Activated effector memory CD4-positive, alpha-beta T cell treated with Interleukin-2 at 50 U/mL for 16 hours (primary cell): ENCODE measurements around the gene PPM1F.
"Not testable (repeated sequence)": the region's sequence is repeated elsewhere in the genome, so short reads cannot be mapped to it uniquely, and the experiment has no call there.

Experiments used
- DNase-seq: peaks from one replicate; pipeline ENCODE4 v3.0.0-alpha.2; 2020

The PPM1F gene

DNA sequence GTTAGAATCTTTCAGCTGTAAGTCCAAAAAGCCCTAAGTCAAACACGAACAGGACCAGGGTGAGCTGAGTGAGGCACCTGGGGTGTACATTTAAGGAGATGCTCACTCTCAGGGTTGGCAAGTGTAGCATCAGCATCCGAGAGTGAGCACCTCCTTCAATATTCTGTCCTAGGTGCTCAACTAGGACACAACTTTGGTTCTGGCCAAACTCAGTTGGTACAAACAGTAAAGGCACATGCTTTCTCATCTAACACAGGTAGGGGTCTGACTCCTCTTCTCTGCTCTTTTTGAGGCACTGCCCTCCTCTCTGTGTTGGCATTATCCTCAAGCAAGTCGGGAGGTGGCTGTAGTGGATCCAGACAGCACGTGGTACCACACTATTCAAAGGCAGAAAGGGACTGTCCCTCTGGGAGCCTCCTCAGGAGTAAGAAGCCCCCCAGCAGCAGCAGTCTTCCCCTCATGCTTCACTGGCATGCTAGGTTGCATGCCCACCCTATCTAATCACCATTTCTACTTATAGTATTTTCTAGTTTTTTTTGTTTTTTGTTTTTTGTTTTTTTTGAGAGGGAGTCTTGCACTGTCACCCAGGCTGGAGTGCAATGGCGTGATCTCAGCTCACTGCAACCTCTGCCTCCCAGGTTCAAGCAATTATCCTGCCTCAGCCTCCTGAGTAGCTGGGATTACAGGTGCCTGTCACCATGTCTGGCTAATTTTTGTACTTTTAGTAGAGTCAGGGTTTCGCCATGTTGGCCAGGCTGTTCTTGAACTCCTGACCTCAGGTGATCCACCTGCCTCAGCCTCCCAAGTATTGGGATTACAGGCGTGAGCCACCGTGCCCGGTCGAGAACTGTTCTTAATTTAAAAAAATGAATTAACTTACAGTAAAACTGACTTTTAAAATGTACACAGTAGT lies 70.6 kb downstream of the PPM1F start:
- DNase-seq = no peak

DNA sequence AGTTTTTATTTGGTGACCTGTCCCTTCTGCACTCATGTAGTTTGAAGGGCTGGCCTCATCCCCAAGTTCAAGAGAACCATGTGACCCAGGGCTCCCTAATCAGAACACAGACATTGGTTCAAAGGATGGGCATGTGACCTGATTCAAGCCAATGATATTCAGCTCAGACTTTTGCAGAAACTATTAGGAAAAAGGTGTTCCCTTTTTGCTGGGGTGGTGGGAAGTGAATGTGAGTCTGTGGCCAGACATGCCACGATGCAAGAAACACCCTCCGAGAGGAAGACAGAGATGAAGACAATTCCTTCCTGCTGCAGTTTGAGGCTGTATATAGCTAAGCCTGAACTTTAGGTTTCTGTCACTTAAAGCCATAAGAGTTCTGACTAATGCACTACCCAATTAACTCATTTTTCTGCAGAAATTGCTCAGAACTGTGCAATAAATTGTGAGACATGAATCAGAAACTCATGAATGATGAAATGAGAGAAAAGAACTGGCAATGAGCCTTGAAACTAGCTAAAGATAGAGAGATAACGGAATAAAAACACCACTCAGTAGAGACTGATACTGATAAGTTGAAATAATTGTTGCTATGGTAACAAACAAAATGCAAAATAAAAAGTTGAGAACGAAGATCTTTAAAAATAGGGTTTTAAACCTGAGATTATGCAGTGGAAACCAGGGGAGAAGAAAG lies 76.0 kb downstream of the PPM1F start:
- DNase-seq = no peak

DNA sequence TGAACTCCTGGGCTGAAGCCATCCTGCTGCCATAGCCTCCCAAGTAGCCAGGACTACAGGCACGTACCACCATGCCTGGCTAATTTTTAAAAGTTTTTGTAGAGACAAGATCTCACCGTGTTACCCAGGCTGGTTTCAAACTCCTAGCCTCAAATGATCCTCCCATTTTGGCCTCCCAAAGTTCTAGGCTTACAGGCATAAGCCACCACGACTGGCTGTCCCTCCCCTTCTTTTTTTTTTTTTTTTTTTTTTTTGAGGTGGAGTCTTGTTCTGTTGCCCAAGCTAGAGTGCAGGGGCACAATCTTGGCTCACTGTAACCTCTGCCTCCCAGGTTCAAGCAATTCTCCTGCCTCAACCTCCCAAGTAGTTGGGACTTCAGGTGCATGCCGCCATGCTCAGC lies 77.7 kb downstream of the PPM1F start:
- not testable (repeated sequence) for DNase-seq

DNA sequence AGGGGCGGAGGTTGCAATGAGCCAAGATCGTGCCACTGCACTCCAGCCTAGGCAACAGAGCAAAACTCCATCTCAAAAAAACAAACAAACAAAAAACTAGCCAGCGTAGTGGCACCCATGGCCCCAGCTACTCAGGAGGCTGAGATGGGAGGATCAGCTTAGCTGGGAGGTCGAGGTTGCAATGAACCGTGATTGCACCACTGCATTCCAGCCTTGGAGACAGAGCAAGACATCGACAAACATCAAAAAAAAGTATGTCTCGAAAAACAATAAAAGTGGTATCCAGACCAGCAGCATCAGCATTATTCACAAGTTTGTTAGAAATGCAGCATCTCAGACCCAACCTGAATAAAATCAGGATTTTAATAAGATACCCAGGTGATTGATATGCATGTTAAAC lies 79.0 kb downstream of the PPM1F start:
- no peak for DNase-seq

DNA sequence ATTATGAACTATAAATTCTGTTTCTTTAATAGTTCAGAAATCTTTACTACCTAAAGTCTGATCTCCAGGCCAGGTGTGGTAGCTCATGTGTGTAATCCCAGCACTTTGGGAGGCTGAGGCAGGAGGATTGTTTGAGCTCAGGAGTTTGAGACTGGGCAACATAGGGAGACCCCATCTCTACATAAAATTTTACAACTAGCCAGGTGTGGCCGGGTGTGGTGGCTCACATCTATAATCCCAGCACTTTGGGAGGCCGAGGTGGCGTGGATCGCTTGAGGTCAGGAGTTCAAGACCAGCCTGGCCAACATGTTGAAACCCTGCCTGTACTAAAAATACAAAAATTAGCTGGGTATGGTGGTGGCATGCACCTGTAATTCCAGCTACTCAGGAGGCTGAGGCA lies 79.9 kb downstream of the PPM1F start:
- not testable (repeated sequence) for DNase-seq
